Measurements from ENCODE around the gene APOL2.
"Not testable (repeated sequence)": the region's sequence is repeated elsewhere in the genome, so short reads cannot be mapped to it uniquely, and the experiment has no call there.

APOL2 gene

DNA sequence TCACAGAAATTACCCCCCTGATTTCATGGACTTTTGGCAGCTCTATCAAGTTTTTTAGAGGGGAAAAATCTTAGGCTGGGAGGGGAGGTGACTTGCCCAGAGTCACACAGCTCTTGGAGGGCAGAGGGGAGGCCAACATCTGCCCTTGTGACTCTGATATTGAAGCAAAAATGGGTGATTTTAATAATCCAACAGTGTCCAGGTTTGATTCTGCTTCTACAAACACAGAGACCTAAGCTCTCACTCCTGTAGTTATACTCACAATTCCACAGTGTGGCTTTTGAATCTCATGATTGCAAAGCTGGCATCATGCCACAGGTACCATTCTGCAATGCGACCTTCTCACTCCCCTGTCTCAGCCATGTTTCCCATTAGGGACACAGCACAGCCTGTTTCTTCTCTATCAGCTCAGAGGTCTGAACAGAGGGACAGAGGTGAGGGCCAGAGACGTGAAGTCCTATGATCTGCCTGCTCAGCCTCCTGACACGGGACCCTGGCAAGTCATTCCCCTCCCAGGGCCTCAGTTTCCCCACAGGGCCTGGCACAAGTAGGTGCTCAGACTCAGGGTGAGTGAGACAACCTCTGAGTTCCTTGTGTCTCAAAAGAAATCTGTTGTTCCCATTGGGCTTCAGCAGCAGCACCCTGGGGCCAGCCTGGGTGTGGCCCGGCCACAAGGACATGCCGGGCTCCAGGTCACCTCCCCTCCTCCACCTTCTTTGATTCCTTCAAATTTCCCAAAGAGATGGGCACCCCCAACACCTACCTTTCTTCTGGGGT, 766 bp downstream of the APOL2 start:
- DNase-seq (ENCODE audit: low read depth) = no peak

DNA sequence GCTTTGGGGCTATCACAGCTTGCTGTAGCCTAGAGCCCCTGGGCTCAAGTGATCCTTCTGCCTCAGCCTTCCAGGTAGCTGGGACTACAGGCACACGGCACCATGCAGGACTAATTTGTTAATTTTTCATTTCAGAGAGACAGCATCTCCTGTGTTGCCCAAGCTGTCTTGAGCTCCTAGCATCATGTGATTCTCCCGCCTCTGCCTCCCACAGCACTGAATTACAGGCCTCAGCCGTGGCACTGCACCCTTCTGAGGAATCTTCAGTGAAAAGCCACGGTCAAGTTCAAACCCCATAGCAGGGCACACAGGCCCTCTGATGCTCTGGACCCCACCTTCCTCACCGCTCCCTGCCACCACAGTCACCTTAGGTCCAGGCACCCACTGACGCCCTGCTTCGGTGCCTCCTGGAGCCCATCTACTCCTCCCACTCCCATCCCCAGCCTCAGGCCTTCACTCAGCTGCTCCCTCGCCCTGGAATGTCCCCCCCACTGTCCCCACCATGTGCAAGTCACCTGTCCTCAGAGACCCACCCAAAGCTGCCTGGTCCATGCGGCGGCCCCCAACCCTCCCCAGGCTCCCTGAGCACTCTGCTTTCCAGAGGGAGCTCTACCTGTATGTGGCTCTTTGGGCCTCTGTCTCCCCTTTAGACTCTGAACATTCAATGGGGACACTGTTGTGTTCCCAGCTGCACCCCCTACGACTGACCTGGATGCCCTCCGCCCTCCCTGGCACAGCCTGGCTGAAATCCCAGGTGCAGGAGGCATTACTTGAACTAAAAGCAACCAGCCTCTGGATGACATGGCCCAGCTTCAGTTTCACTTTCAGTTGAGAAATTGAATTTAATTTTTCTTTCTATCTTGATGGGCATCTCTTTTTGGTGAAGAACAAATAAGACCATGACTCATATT, 1.6 kb downstream of the APOL2 start:
- no peak for DNase-seq (ENCODE audit: low read depth)

DNA sequence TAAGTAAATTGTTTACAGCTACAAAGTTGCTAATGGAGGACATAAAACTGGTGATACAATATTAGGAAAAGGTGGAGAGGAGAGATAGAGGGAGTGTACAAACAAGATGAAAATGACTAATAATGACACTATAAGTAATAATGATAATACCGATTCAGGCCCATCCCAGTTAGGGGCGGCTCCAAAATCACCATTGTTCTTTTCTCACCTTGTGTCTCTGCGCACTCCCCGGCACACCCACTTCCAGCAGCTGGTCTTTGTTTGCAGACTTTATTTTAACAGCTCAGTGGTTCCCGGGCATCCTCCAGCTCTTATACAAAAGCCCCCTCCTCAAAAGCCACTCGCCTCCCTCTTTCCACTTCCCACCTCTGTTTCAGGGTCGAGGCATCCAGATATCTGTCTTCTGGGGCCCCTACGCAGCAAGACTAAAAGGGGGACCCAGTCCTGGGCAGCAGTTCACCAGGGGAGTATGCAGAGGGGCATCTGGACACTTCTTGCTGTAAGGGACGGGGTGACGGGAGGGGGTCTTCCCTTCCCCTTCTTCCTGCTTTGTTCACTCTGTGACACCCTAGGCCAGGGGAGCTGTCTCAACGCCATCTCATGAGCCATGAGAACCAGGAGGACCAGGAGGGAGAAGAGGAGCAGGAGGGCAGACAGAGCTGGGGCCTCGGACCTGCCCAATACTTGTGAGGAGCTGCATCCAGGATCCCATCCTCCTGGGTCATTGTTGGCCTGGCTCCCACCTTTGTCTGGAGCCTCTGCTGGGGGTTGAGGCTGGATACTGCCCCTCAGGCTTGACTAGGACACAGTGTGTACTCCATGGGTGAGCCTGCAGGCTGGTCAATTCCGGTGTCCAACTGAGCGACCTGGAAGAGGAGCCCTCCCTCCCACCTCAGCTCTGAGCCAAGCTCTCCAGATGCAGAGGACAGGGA, 2.7 kb downstream of the APOL2 start:
- no peak for DNase-seq (ENCODE audit: low read depth)

DNA sequence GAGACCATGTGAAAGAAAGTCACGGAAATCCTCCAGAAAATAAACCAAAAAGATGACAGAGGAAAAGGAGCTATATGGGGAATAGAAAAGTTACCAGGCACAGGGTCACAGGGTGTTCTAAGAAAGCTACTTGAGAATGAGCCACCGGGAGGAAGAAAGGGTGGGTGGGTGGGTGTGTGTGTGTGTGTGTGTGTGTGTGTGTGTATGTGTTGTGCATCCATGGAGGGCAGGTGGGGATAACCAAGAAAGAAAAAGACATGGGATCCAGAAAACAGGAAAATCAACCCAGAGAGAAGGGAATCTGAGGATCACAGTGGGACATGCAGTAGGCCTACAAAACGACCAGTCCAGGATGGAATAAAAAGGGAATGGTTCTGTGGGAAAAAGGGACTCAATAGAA, 3.7 kb downstream of the APOL2 start:
- no peak for DNase-seq (ENCODE audit: low read depth)

DNA sequence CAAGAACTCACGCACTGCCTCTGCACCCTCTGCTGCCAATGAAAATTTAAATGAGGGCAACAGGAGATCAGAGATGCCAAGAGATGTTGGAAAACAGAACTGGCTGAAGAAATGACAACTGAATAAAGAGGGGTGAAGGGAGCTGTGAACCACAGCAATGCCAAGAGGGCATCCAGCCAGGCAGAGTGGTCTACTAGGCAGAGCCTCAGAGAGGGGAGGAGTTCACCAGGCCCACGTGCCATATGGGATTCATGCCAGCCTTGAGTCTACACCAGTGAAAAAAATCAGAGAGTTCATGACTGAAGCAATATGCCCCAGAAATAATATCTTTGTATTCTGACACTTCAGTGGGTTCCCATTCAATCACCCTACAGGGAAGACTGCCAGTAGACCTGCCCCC, 4.4 kb downstream of the APOL2 start:
- no peak for DNase-seq (ENCODE audit: low read depth)

DNA sequence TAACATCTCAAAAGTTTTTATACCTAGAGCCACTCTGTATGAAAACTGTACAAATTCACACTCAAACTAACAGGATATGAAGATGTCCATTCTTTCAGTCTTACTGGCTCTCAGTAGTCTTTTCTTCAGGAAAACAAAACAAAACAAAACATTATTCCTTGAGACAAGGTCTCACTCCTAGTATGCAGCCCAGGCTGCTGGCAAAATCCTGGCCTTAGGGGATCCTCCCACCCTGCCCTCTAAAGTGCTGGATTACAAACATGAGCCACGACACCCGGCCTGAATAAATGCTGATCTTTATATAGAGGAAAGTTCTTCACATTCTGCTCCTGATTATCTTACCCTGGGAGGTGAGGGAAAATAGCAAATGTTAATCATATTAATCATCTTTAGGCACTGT, 5.1 kb downstream of the APOL2 start:
- DNase-seq (ENCODE audit: low read depth) = no peak

DNA sequence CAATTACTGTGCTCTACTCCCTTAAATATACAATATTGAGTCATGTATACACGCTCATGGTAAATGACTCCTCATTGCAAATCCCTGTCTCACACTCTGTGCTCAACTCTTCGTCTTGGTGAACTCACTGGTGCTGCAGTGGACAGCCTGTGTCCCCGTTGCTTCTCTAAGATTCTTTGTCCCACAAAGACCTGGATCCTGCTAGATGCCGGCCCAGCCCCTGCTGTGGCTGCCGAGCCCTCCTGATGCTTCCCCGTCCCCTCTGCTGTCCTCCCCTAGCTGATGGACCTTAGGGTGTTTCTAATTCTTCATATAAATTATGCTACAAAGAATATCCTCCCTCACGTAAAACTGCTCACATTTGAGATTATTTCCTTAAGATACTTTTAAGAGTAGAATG, 5.5 kb downstream of the APOL2 start:
- DNase-seq (ENCODE audit: low read depth) = no peak

- DNase-seq (ENCODE audit: low read depth) = no peak
These were observed 6.5 kb downstream of the APOL2 start for GRCh38 chr22:36232715-36233401.

DNA sequence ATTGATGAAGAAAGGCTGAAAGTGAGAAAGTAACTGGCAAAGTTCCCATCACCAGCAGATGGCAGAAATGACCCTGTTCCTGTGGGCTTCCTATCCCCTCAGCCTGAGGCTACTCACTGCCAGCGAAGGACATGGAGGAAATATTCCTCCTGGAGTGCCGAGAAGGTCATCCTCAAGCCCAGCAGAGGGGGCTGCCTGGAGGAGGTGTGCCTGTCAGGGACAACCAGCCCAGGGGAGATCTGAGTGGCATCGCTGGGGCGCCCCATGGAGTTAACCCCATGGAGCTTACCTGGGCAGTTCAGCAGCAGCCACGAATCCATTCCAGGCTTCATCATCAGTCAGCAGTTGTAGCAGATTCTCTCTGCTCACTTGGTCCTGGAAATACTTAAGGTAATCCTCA, 8.3 kb downstream of the APOL2 start:
- not testable (repeated sequence) for DNase-seq (ENCODE audit: low read depth)

GRCh38 chr22:36229649-36230048, 9.7 kb downstream of the APOL2 start:
- not testable (repeated sequence) for DNase-seq (ENCODE audit: low read depth)

DNA sequence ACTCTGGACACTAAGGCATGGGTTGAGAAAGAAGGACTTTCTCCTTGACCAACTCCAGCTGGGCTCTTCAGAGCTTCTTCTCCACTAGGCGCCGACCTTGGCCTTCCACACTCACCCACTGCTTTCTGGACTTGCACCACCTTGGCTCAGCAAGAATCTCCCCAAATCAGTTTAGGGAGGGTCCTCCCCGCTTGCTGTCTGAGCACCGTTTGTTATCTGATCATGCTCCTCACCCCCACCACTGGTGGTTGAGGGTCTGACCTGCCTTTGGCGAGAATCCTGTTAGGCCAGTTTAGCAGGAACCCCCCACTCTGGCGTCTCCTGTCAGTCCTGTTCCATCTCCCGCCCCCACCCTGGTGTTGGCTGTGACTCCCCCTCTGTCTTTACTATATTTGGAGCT, 10.4 kb downstream of the APOL2 start:
- DNase-seq (ENCODE audit: low read depth) = no peak

- DNase-seq (ENCODE audit: low read depth) = not testable (repeated sequence)
These were observed 11.0 kb downstream of the APOL2 start for GRCh38 chr22:36228369-36228768.

DNA sequence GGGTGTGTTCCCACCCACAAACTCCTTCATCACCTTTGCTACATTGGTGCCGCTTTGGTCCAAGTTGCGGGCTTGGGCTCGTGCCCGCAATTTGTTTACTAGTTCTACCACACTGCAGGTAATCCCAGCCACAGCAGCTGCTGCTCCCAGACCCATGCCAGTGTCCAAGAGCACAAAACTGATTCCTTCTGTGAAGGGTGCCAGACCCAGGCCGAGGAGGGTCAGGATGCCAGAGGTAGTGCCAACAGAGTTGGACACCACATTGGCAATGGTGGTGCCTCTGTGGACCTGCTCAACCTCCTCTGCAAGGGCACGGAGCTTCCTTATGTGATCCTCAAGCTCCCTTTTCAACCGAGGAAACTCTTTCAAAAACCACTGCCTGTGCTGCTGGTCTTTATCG, 11.5 kb downstream of the APOL2 start:
- DNase-seq (ENCODE audit: low read depth) = no peak

GRCh38 chr22:36227396-36227795, 11.9 kb downstream of the APOL2 start:
- DNase-seq (ENCODE audit: low read depth) = no peak

DNA sequence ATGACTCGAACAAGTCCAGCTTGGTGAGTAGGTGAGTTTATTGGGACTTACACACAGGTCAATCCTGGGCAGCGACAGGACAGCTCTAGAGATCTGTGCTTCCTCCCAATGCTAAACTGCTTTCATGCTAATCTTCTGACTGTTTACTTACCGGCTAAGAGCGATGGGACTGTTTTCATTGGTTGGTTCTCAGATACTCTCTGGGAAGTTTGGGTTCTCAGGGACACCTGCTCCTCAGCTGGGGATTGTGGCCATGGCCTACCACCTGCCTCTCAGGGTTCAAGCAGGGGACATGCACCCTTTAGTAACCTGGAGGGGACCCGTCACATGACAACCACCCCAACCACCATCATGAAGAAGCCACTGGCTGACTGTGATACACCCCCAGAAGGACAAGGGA, 13.1 kb downstream of the APOL2 start:
- no peak for DNase-seq (ENCODE audit: low read depth)

- DNase-seq (ENCODE audit: low read depth) = no peak
These were observed 13.9 kb downstream of the APOL2 start for GRCh38 chr22:36225333-36225922.

GRCh38 chr22:36224245-36224644, 15.1 kb downstream of the APOL2 start:
- DNase-seq (ENCODE audit: low read depth) = no peak

DNA sequence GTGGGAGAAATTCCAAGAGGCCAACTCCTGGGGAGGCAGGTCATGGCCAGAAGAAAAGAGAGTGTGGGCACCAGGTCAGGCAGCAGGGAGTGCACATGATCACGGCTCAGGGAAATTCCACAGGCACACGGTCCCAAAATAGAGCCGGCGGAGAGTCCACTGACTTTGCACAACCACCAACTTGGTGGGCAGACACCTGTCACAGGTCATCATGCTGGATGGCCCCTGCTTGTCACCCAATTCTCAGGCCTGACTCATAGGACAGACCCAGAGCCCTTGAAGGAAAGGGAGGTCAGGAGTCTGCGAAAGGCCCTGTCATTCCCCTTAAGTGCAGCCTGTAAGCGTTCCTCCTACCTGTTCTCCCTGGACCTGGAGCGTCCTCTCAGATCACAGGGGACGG, 15.8 kb downstream of the APOL2 start:
- no peak for DNase-seq (ENCODE audit: low read depth)

GRCh38 chr22:36222887-36223450, 16.4 kb downstream of the APOL2 start:
- no peak for DNase-seq (ENCODE audit: low read depth)

DNA sequence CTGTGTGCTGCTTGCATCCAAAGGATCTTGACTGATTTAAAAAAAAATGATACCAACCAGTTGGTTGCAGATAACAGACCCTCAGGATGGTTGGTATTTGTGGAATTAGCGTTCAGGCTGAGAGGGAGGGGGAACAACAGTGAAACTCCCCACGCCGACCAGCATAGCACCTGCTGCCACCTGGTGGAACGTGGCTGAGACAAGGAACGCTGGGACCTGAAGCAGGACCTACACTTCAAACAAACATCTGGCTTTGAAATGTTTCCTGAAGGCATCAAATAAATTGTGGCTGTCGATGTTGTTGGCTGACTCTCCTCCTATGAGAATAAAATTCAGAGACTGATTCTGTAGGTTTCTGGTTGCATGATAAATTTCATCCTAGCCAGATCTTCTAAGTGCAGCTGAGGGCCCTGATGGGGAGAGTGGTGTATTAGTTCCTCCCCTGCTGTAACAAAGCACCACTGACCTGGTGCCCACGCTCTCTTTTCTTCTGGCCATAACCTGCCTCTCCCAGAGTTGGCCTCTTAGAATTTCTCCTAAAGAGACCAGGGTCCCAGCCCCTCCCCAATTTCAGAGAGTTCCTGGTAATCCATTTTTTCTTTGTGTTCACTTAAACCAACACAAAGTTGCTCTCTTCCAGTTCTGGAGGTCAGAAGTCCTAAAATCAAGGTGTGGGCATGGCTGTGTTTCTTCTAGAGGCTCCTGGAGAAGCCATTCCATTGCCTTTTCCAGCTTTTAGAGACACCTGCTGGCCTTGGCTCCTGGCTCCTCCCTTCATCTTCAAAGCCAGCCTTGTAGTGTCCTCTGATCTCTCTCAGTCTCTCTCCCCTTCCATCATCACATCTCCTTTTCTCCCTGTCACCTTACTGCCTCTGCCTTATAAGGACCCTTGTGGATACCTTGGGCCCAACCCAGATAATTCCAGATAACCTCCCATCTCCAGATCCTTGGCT, 17.3 kb downstream of the APOL2 start:
- DNase-seq (ENCODE audit: low read depth) = no peak
